Lower leg skin (tissue), 3 donors: Measurements from ENCODE around the gene COPS7A.

ENCODE experiments used
- CTCF ChIP-seq, 3 donors: fragments of 450-650 bp; IDR thresholded peaks; one replicate each; pipeline ENCODE4 v1.5.1; 2016; ENCODE audit warnings: antibody characterized with exemption in 3 of 3, mild to moderate bottlenecking in 3 of 3, moderate library complexity in 2 of 3
- POLR2A ChIP-seq, 2 donors: fragments of 450-650 bp; IDR thresholded peaks; one replicate each; pipeline ENCODE4 v1.6.1; 2016 to 2017; ENCODE audit warnings: antibody characterized with exemption in 2 of 2, mild to moderate bottlenecking in 1 of 2, moderate library complexity in 1 of 2

DNA sequence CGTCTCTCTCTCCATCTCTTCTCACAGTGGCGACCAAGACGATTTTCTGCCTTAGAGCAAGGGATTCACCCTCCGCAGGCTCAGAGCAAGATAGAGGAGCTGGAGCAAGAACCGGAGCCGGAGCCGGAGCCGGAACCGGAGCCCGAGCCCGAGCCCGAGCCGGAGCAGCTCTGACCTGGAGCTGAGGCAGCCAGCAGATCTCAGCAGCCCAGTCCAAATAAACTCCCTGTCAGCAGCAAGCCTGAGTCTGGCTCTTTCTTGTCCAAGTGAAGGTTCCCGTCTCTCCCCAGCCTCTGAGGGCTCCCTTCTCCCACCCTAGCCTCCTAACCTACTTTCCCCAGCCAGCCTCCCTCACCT lies 54.3 kb downstream of the COPS7A start:
- TF ChIP-seq CTCF (IDR thresholded peaks at IDR 0.05) (no peak), POLR2A (IDR thresholded peaks at IDR 0.05) (no peak)
